OCI-LY7 (cell line): ENCODE results near the gene C2CD3. TPM values are rescaled to one million over a fixed set of nuclear protein-coding genes. Genes with fewer than 3 reads are reported as not detected.

Experiments used
- BruUV-seq: library from RNA; stranded (reverse); fragments of 400-500 nt; replicated peaks from 2 replicates; lab custom pipeline; 2021; lab: Mats Ljungman, UMichigan
- CTCF ChIA-PET: fragments of 300-600 bp; sonication (Branson Sonifier 250); formaldehyde crosslinking; loops from one replicate; lab custom pipeline; 2022; ENCODE audit warnings: antibody characterized with exemption; ENCODE audit not compliant: unreplicated experiment; lab: Charles Lee
- POLR2A ChIA-PET: fragments of 300-600 bp; sonication (Branson Sonifier 250); formaldehyde crosslinking; loops from one replicate; lab custom pipeline; 2022; ENCODE audit warnings: antibody characterized with exemption; lab: Charles Lee
- DNase-seq: peaks from one replicate; pipeline ENCODE4 v3.0.0-alpha.2; 2015; ENCODE audit warnings: low spot score
- H2AFZ ChIP-seq: fragments of 200-600 bp; sonication (generic), shearing (Covaris generic); 2 replicates; pipeline ENCODE4 v1.6.1; 2014; ENCODE audit warnings: mild to moderate bottlenecking, antibody characterized with exemption, low read length, moderate library complexity
- H3K27ac ChIP-seq: fragments of 200-600 bp; sonication (generic); 2 replicates; pipeline ENCODE4 v1.5.1; 2014; ENCODE audit warnings: mixed run types, low read depth, mild to moderate bottlenecking, moderate library complexity, low read length, inconsistent platforms; ENCODE audit not compliant: poor library complexity, severe bottlenecking
- H3K36me3 ChIP-seq: fragments of 200-600 bp; sonication (generic); 2 replicates; pipeline ENCODE4 v1.6.1; 2014; ENCODE audit warnings: mild to moderate bottlenecking, antibody characterized with exemption, low read length, moderate library complexity, mixed read lengths; ENCODE audit not compliant: insufficient read depth
- H3K4me1 ChIP-seq: fragments of 200-600 bp; sonication (generic); 2 replicates; pipeline ENCODE4 v1.5.1; 2014; ENCODE audit warnings: mild to moderate bottlenecking, low read length; ENCODE audit not compliant: insufficient read depth, poor library complexity, severe bottlenecking
- H3K4me2 ChIP-seq: fragments of 200-600 bp; sonication (generic); 2 replicates; pipeline ENCODE4 v1.6.1; 2014; ENCODE audit warnings: mild to moderate bottlenecking, low read length
- H3K4me3 ChIP-seq: fragments of 200-600 bp; sonication (generic); 2 replicates; pipeline ENCODE4 v1.5.1; 2014; ENCODE audit warnings: mild to moderate bottlenecking, low read depth, low read length; ENCODE audit not compliant: poor library complexity, severe bottlenecking
- H3K79me2 ChIP-seq: fragments of 200-600 bp; sonication (generic); 2 replicates; pipeline ENCODE4 v1.6.1; 2016; ENCODE audit warnings: low read depth, mild to moderate bottlenecking, low read length, moderate library complexity, mixed read lengths; ENCODE audit not compliant: insufficient read depth
- H3K9me2 ChIP-seq: fragments of 200-600 bp; sonication (generic); 2 replicates; pipeline ENCODE4 v1.6.1; 2016; ENCODE audit warnings: mild to moderate bottlenecking, low read length, mixed read lengths; ENCODE audit not compliant: insufficient read depth
- H3K9me3 ChIP-seq: fragments of 200-600 bp; sonication (generic); 2 replicates; pipeline ENCODE4 v1.6.1; 2014; ENCODE audit warnings: mild to moderate bottlenecking, mixed run types, low read length, mixed read lengths
- H4K20me1 ChIP-seq: fragments of 200-600 bp; sonication (generic); 2 replicates; pipeline ENCODE4 v1.6.1; 2014; ENCODE audit warnings: mild to moderate bottlenecking, antibody characterized with exemption, low read length, moderate library complexity, mixed read lengths; ENCODE audit not compliant: insufficient read depth
- CTCF ChIP-seq: fragments of 200-600 bp; sonication (generic); conservative IDR thresholded peaks from 2 replicates; pipeline ENCODE4 v1.5.1; 2014; ENCODE audit warnings: mild to moderate bottlenecking, antibody characterized with exemption, low read length, moderate library complexity, mixed read lengths
- EZH2phosphoT487 ChIP-seq: fragments of 200-600 bp; sonication (generic); IDR thresholded peaks from 2 replicates; pipeline ENCODE4 v1.6.1; 2018; ENCODE audit warnings: low read depth, borderline replicate concordance, mild to moderate bottlenecking, mixed run types, antibody characterized with exemption, low read length, moderate library complexity, mixed read lengths
- intact Hi-C: fragments of 100-400 bp; cut with micrococcal nuclease; formaldehyde crosslinking; loops from one replicate; pipeline ENCODE4 v1.10.0; 2022; ENCODE audit not compliant: unreplicated experiment
- total RNA-seq, 2 experiments: library from RNA; depleted of rRNA in 1 of 2; stranded (reverse); fragments of >200 nt in 1 of 2; shearing (Covaris generic) in 1 of 2; gene quantifications; 2 replicates each; pipeline ENCODE4 v1.2.3, GENCODE V29; 2014 to 2022

The C2CD3 gene
- total RNA-seq, 2 experiments from 2014 or later, result 29.2 to 32.1 TPM

- DNase-seq, result no peak
- POLR2A ChIA-PET, result interaction anchor here (1.0 to 1.2 kb wide), 2 partner anchors 11 to 39 kb away, joined by 3 to 5 read pairs; no protein-coding TSS in a partner anchor
- no peak overlapping the region for H2AFZ ChIP-seq
- H3K9me2 ChIP-seq, result no peaks in the 10 kb centered on the region
- H3K9me3 ChIP-seq, result no peaks in the 10 kb centered on the region
- no peak overlapping the region for H3K27ac ChIP-seq
- H3K4me2 ChIP-seq, result no peak overlapping the region
- H3K4me1 ChIP-seq, result no peaks in the 10 kb centered on the region
- CTCF ChIA-PET, result no interaction called here
- H3K79me2 ChIP-seq, result no peaks in the 10 kb centered on the region; the same call in 1 of the 2 replicates
- intact Hi-C loops, result no loop called here
- BruUV-seq, result no TSS peak
- no peaks in the 10 kb centered on the region for H4K20me1 ChIP-seq
- H3K36me3 ChIP-seq, result peaks cover 12% of the 10 kb centered on the region; the same call in 1 of the 2 replicates
- TF ChIP-seq EZH2phosphoT487 (no peak), CTCF (no peak)
- H3K4me3 ChIP-seq, result no peak overlapping the region
Observed at GRCh38 chr11:74147199-74147929, 23.4 kb downstream of the C2CD3 start.

- ChIA-PET CTCF (no interaction called here), POLR2A (interaction anchor here (0.9 kb wide), 1 partner anchor 697 kb away, joined by 5 read pairs; no protein-coding TSS in a partner anchor)
- H3K79me2 ChIP-seq, result no peaks in the 10 kb centered on the region
- no peaks in the 10 kb centered on the region for H4K20me1 ChIP-seq
- H3K9me3 ChIP-seq, result no peaks in the 10 kb centered on the region
- no peaks in the 10 kb centered on the region for H3K4me1 ChIP-seq
- intact Hi-C loops, result no loop called here
- H3K36me3 ChIP-seq, result peaks cover 12% of the 10 kb centered on the region; the same call in 1 of the 2 replicates
- no peak overlapping the region for H2AFZ ChIP-seq
- TF ChIP-seq CTCF, result no peak
- TF ChIP-seq EZH2phosphoT487, result no peak
- BruUV-seq, result no TSS peak
- no peak overlapping the region for H3K4me3 ChIP-seq
- DNase-seq, result no peak
- no peak overlapping the region for H3K27ac ChIP-seq
- no peaks in the 10 kb centered on the region for H3K9me2 ChIP-seq
- H3K4me2 ChIP-seq, result no peak overlapping the region
Observed at GRCh38 chr11:74144592-74144991, 26.2 kb downstream of the C2CD3 start.

- H3K9me3 ChIP-seq, result no peaks in the 10 kb centered on the region
- H3K27ac ChIP-seq, result no peak overlapping the region
- DNase-seq, result no peak
- H3K79me2 ChIP-seq, result no peaks in the 10 kb centered on the region
- CTCF ChIA-PET, result no interaction called here
- TF ChIP-seq CTCF (no peak), EZH2phosphoT487 (no peak)
- H3K4me1 ChIP-seq, result no peaks in the 10 kb centered on the region
- H3K9me2 ChIP-seq, result no peaks in the 10 kb centered on the region
- H3K36me3 ChIP-seq, result peaks cover 32% of the 10 kb centered on the region
- H4K20me1 ChIP-seq, result no peaks in the 10 kb centered on the region
- H3K4me2 ChIP-seq, result no peak overlapping the region
- no peak overlapping the region for H3K4me3 ChIP-seq
- POLR2A ChIA-PET, result no interaction called here
- no peak overlapping the region for H2AFZ ChIP-seq
- no TSS peak for BruUV-seq
- intact Hi-C loops, result no loop called here
Observed at GRCh38 chr11:74142624-74143023, 28.2 kb downstream of the C2CD3 start.
